Small intestine (tissue), 7 donors: ENCODE measurements around the gene TMEM186. TPM values are rescaled to one million over a fixed set of nuclear protein-coding genes. Genes with fewer than 3 reads are reported as not detected.

Experiments
- DNase-seq, 2 donors: peaks; one replicate each; pipeline versions ENCODE4 v3.0.0 to v3.0.0-alpha.2; 2013
- FAIRE-seq: peaks from 2 replicates; lab custom pipeline; 2012; peaks lifted over from hg19 to GRCh38; lab: Jason Lieb, UNC
- H3K27ac ChIP-seq, 3 donors: one replicate each; pipeline ENCODE4 v1.5.1; 2013; ENCODE audit warnings: low read length in 2 of 3, mild to moderate bottlenecking in 2 of 3, control low read depth in 1 of 3, inconsistent platforms in 1 of 3, low read depth in 1 of 3, moderate library complexity in 1 of 3
- H3K27me3 ChIP-seq, 3 donors: one replicate each; pipeline ENCODE4 v1.6.1; 2013; ENCODE audit warnings: low read length in 3 of 3, inconsistent platforms in 1 of 3; ENCODE audit not compliant: control insufficient read depth in 3 of 3, insufficient read depth in 3 of 3
- H3K36me3 ChIP-seq, 3 donors: one replicate each; pipeline ENCODE4 v1.6.1; 2013; ENCODE audit warnings: low read length in 3 of 3, inconsistent platforms in 1 of 3, low read depth in 1 of 3, mild to moderate bottlenecking in 1 of 3, moderate library complexity in 1 of 3; ENCODE audit not compliant: control insufficient read depth in 3 of 3, insufficient read depth in 2 of 3
- H3K4me1 ChIP-seq, 3 donors: one replicate each; pipeline ENCODE4 v1.6.1; 2013; ENCODE audit warnings: low read length in 2 of 3, inconsistent platforms in 1 of 3, low read depth in 1 of 3, mild to moderate bottlenecking in 1 of 3, moderate library complexity in 1 of 3; ENCODE audit not compliant: control insufficient read depth in 3 of 3, insufficient read depth in 2 of 3
- H3K4me3 ChIP-seq, 3 donors: one replicate each; pipeline ENCODE4 v1.5.1; 2013; ENCODE audit warnings: low read length in 3 of 3, control low read depth in 1 of 3, inconsistent platforms in 1 of 3, low read depth in 1 of 3, mild to moderate bottlenecking in 1 of 3, moderate library complexity in 1 of 3
- H3K9me3 ChIP-seq, 2 donors: one replicate each; pipeline ENCODE4 v1.6.1; 2013; ENCODE audit warnings: low read depth in 1 of 2, low read length in 1 of 2; ENCODE audit not compliant: control insufficient read depth in 2 of 2, insufficient read depth in 1 of 2
- WGBS, 3 donors: extraction: QIAGEN DNeasy Blood & Tissue Kit; methylation state at CpG; one replicate each; pipeline ENCODE4 v1.1.7; 2013; 5-methylcytosine and 5-hydroxymethylcytosine counted together
- polyA plus RNA-seq, 4 donors: library from polyadenylated mRNA; stranded (reverse) in 3 of 4; unstranded in 1 of 4; fragments of 200-250 nt in 3 of 4; fragments of 120-200 nt in 1 of 4; gene quantifications; one replicate each; pipeline versions ENCODE4 v1.2.1 to v1.2.3, GENCODE V29; 2013
- donor health status: healthy with polysubstance abuse.
- donor health status: control.
- donor health status: control.
- donor health status: Bipolar disorder and iron deficiency.
- donor health status: healthy.

Gene TMEM186
- polyA plus RNA-seq, 4 donors = 8.7 to 21.1 (median 13.0) TPM

GRCh38 chr16:8763083-8763482 is 34.4 kb downstream of the TMEM186 start:
- Histone ChIP-seq H3K36me3 (peaks cover 0 to 70% (median 11%) of the 10 kb centered on the region in 3 donors), H3K9me3 (no peaks in the 10 kb centered on the region), H3K27me3 (no peaks in the 10 kb centered on the region), H3K27ac (no peak overlapping the region), H3K4me1 (no peaks in the 10 kb centered on the region), H3K4me3 (no peak overlapping the region)
- no peak for FAIRE-seq
- DNase-seq = no peak
- WGBS, 3 donors = 92 to 98% (median 92%) methylated on average over 3 of the region's 3 CpGs

- DNase-seq (no peak), FAIRE-seq (no peak)
- Histone ChIP-seq H3K9me3 (no peaks in the 10 kb centered on the region), H3K4me1 (no peaks in the 10 kb centered on the region), H3K27me3 (no peaks in the 10 kb centered on the region), H3K4me3 (no peak overlapping the region), H3K27ac (no peak overlapping the region), H3K36me3 (peaks cover 0 to 74% (median 14%) of the 10 kb centered on the region in 3 donors)
- WGBS, 3 donors = 90 to 98% (median 93%) methylated on average over 4 of the region's 4 CpGs
These were observed 35.2 kb downstream of the TMEM186 start for GRCh38 chr16:8762254-8762653.

GRCh38 chr16:8761078-8761477 is 36.4 kb downstream of the TMEM186 start:
- H3K27ac ChIP-seq = no peak overlapping the region
- no peak for FAIRE-seq
- no peaks in the 10 kb centered on the region for H3K27me3 ChIP-seq
- no peaks in the 10 kb centered on the region for H3K4me1 ChIP-seq
- no peak overlapping the region for H3K4me3 ChIP-seq
- no peak for DNase-seq
- WGBS, 3 donors = 81 to 85% (median 82%) methylated on average over 6 of the region's 6 CpGs
- H3K36me3 ChIP-seq = peaks cover 0 to 73% (median 12%) of the 10 kb centered on the region in 3 donors
- H3K9me3 ChIP-seq = no peaks in the 10 kb centered on the region

- H3K27ac ChIP-seq = no peak overlapping the region
- peaks cover 0 to 73% (median 12%) of the 10 kb centered on the region in 3 donors for H3K36me3 ChIP-seq
- H3K27me3 ChIP-seq = no peaks in the 10 kb centered on the region
- no peak for FAIRE-seq
- no peak for DNase-seq
- WGBS, 3 donors = 88 to 91% (median 90%) methylated on average over 10 of the region's 10 CpGs
- H3K4me3 ChIP-seq = no peak overlapping the region
- peaks cover 0 to 3% (median 0%) of the 10 kb centered on the region in 3 donors for H3K4me1 ChIP-seq
- H3K9me3 ChIP-seq = no peaks in the 10 kb centered on the region
These were observed 37.4 kb downstream of the TMEM186 start for GRCh38 chr16:8760021-8760420.

- DNase-seq = no peak
- Histone ChIP-seq H3K4me3 (no peak overlapping the region), H3K9me3 (no peaks in the 10 kb centered on the region), H3K4me1 (peaks cover 0 to 12% (median 0%) of the 10 kb centered on the region in 3 donors), H3K36me3 (peaks cover 0 to 59% (median 8%) of the 10 kb centered on the region in 3 donors), H3K27ac (no peak overlapping the region), H3K27me3 (no peaks in the 10 kb centered on the region)
- no peak for FAIRE-seq
- 92 to 94% (median 94%) methylated on average over 6 of the region's 6 CpGs for WGBS, 3 donors
These were observed 39.4 kb downstream of the TMEM186 start for GRCh38 chr16:8758022-8758421.

GRCh38 chr16:8756755-8757154 is 40.7 kb downstream of the TMEM186 start:
- no peak overlapping the region for H3K4me3 ChIP-seq
- WGBS, 3 donors = 81 to 95% (median 92%) methylated on average over 5 of the region's 5 CpGs
- H3K36me3 ChIP-seq = peaks cover 0 to 58% (median 8%) of the 10 kb centered on the region in 3 donors
- H3K9me3 ChIP-seq = no peaks in the 10 kb centered on the region
- H3K4me1 ChIP-seq = peaks cover 0 to 22% (median 0%) of the 10 kb centered on the region in 3 donors
- FAIRE-seq (no peak), DNase-seq (no peak)
- no peaks in the 10 kb centered on the region for H3K27me3 ChIP-seq
- H3K27ac ChIP-seq = no peak overlapping the region

- no peaks in the 10 kb centered on the region for H3K9me3 ChIP-seq
- no peak for FAIRE-seq
- no peaks in the 10 kb centered on the region for H3K27me3 ChIP-seq
- peak overlapping the region; percentile 11 to 79 (median 58) for H3K27ac ChIP-seq
- peak; percentile 81 to 90 for DNase-seq
- H3K4me1 ChIP-seq = peaks cover 0 to 30% (median 0%) of the 10 kb centered on the region in 3 donors
- no peak overlapping the region for H3K4me3 ChIP-seq
- WGBS, 3 donors = 21 to 50% (median 28%) methylated on average over 9 of the region's 9 CpGs
- H3K36me3 ChIP-seq = peaks cover 0 to 55% (median 5%) of the 10 kb centered on the region in 3 donors
These were observed 43.9 kb downstream of the TMEM186 start for GRCh38 chr16:8753416-8754054.

GRCh38 chr16:8752706-8753105 is 44.7 kb downstream of the TMEM186 start:
- no peak for FAIRE-seq
- peak in 1 of 2 donors; percentile 24 for DNase-seq

More at GRCh38 chr16:8752706-8753105, 44.7 kb downstream of the TMEM186 start:
- Histone ChIP-seq H3K27ac (peak overlapping the region in 1 of 3 donors; percentile 50), H3K4me3 (no peak overlapping the region), H3K27me3 (no peaks in the 10 kb centered on the region), H3K36me3 (peaks cover 0 to 48% (median 4%) of the 10 kb centered on the region in 3 donors), H3K9me3 (no peaks in the 10 kb centered on the region), H3K4me1 (peaks cover 0 to 30% (median 0%) of the 10 kb centered on the region in 3 donors)
- 17 to 34% (median 27%) methylated on average over 2 of the region's 2 CpGs for WGBS, 3 donors
